ENCODE data around the gene FBXW8. TPM values are rescaled to one million over a fixed set of nuclear protein-coding genes. Genes with fewer than 3 reads are reported as not detected.

The FBXW8 gene
- total RNA-seq, 1 donor from 2014 or later = 40.0 TPM

DNA sequence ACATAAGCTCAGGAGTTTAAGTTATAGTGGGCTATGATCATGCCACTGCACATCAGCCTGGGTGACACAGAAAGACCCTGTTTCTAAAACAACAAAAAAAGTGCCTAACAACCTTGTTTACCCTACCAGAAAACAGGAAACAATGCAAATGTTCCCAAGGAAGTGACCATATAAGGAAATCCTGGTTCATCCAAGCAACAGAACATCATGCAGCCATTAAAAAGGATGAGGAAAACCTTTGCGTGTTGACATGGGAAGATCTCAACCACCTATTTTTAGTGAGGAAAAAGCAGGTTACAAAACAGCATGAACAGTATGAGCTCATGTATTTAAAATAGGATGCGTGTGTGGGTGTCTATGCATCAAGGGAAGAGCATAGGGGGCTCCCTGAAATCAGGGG, 43.2 kb upstream of the FBXW8 start:
- no peak for DNase-seq (ENCODE audit: low spot score in 2 of 2, unreplicated experiment in 2 of 2)
- no peak overlapping the region for H3K27ac Mint-ChIP-seq
- H3K36me3 Mint-ChIP-seq = no peaks in the 10 kb centered on the region
- H3K4me1 Mint-ChIP-seq = peaks cover 9% of the 10 kb centered on the region
- no peak overlapping the region for H3K4me3 Mint-ChIP-seq
- peaks cover 6% of the 10 kb centered on the region for H3K27me3 Mint-ChIP-seq (ENCODE audit: low read depth)
- TF ChIP-seq, protein P1, sequence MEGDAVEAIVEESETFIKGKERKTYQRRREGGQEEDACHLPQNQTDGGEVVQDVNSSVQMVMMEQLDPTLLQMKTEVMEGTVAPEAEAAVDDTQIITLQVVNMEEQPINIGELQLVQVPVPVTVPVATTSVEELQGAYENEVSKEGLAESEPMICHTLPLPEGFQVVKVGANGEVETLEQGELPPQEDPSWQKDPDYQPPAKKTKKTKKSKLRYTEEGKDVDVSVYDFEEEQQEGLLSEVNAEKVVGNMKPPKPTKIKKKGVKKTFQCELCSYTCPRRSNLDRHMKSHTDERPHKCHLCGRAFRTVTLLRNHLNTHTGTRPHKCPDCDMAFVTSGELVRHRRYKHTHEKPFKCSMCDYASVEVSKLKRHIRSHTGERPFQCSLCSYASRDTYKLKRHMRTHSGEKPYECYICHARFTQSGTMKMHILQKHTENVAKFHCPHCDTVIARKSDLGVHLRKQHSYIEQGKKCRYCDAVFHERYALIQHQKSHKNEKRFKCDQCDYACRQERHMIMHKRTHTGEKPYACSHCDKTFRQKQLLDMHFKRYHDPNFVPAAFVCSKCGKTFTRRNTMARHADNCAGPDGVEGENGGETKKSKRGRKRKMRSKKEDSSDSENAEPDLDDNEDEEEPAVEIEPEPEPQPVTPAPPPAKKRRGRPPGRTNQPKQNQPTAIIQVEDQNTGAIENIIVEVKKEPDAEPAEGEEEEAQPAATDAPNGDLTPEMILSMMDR (IDR thresholded peaks at IDR 0.05; ENCODE audit: unreplicated experiment) = no peak
- no peaks in the 10 kb centered on the region for H3K9me3 Mint-ChIP-seq

DNA sequence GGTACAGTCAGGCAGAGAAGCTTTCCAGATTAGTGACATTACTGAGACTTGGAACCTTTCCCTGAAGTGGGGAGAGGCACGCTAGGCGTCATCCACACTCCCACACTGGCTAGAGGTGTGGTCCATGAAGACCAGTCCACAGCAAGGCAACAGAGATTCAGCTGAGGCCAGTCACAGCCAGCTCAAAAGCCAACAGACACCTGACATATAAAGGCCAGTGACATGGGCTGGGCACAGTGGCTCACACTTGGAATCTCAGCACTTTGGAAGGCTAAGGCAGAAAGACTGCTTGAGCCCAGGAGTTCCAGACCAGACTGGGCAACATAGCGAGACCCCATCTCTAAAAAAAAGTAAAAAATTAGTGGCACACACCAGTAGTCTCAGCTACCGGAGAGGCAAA, 40.4 kb upstream of the FBXW8 start:
- no peak overlapping the region for H3K4me3 Mint-ChIP-seq
- H3K4me1 Mint-ChIP-seq = no peaks in the 10 kb centered on the region
- peaks cover 24% of the 10 kb centered on the region for H3K27me3 Mint-ChIP-seq (ENCODE audit: low read depth)
- TF ChIP-seq, protein P1 (IDR thresholded peaks at IDR 0.05; ENCODE audit: unreplicated experiment) = no peak
- H3K9me3 Mint-ChIP-seq = peaks cover 4% of the 10 kb centered on the region
- H3K36me3 Mint-ChIP-seq = peaks cover 5% of the 10 kb centered on the region
- no peak for DNase-seq (ENCODE audit: low spot score in 2 of 2, unreplicated experiment in 2 of 2)
- no peak overlapping the region for H3K27ac Mint-ChIP-seq

DNA sequence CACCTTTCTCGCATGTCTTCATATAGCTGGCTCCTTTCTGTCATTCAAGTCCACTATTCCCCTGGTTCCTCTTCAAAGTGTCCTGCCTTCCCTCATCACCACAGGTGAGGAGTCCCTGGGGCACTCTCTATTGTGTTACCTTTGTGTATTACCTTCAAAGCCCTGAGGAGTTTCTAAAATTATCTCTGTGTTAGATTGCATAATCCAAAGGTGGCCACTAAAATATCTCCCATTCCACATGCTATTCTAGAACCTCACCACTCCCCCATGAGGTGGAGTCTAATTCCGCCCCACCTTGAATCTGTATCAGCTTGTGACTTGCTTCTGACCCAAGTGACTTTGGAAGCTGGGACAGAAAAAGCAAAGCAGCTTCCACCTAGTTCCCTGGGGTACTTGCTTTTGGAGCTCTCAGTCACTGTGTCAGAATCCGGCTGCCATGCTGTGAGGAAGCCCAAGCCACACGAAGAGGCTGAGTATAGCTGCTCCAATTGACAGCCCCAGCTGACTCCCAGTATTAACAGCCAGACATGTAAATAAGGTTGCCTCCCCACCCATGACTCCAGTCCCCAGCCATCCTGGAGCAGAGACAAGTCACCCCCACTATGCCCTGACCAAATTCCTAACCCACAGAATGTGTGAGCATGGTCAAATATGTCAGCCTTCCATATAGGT, 36.3 kb upstream of the FBXW8 start:
- peaks cover 5% of the 10 kb centered on the region for H3K36me3 Mint-ChIP-seq
- H3K4me1 Mint-ChIP-seq = peaks cover 23% of the 10 kb centered on the region
- no peak for DNase-seq (ENCODE audit: low spot score in 2 of 2, unreplicated experiment in 2 of 2)
- peaks cover 4% of the 10 kb centered on the region for H3K9me3 Mint-ChIP-seq
- no peak overlapping the region for H3K4me3 Mint-ChIP-seq
- TF ChIP-seq, protein P1 (IDR thresholded peaks at IDR 0.05; ENCODE audit: unreplicated experiment) = no peak
- no peak overlapping the region for H3K27ac Mint-ChIP-seq
- peaks cover 60% of the 10 kb centered on the region for H3K27me3 Mint-ChIP-seq (ENCODE audit: low read depth)

DNA sequence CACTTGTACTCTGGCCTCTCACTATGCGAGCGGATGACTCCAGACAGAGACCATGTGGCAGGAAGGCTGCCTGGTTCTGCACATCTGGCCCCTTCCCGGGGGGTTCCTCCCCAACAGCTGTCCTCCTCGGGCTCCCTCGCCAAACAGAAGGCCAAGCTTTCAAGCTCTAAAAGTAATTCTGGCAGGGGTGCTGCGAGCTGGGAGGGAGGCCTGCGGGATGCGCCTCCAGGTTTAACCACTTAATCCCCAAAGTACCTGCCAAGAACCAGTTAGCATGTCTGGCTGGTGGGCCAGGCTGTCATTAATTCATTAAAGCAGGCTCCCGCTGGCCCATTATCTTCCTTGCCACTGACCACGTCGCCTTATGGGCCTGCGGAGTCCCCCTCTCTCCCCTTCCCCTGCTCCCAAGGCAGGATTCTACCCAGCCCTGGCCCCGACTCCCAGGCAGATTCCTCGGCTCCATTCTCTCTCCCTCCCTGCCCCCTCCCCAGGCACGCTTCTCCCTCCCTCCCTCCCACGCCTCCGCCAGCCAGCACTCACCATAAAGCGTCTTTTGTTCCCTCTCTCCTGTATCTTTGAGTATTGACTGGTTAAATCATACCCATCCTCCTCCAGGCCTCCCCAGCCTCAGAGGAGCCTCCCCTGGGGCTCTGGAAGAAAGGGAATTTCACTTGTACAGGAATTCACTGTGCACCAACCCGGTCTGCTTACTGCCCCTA, 34.4 kb upstream of the FBXW8 start:
- Mint-ChIP-seq H3K36me3 (peaks cover 5% of the 10 kb centered on the region), H3K9me3 (peaks cover 4% of the 10 kb centered on the region), H3K4me1 (peaks cover 33% of the 10 kb centered on the region), H3K27me3 (ENCODE audit: low read depth) (peaks cover 69% of the 10 kb centered on the region), H3K4me3 (peak overlapping the region; percentile 39), H3K27ac (peak overlapping the region; percentile 81)
- no peak for DNase-seq (ENCODE audit: low spot score in 2 of 2, unreplicated experiment in 2 of 2)
- TF ChIP-seq, protein P1 (IDR thresholded peaks at IDR 0.05; ENCODE audit: unreplicated experiment) = no peak

DNA sequence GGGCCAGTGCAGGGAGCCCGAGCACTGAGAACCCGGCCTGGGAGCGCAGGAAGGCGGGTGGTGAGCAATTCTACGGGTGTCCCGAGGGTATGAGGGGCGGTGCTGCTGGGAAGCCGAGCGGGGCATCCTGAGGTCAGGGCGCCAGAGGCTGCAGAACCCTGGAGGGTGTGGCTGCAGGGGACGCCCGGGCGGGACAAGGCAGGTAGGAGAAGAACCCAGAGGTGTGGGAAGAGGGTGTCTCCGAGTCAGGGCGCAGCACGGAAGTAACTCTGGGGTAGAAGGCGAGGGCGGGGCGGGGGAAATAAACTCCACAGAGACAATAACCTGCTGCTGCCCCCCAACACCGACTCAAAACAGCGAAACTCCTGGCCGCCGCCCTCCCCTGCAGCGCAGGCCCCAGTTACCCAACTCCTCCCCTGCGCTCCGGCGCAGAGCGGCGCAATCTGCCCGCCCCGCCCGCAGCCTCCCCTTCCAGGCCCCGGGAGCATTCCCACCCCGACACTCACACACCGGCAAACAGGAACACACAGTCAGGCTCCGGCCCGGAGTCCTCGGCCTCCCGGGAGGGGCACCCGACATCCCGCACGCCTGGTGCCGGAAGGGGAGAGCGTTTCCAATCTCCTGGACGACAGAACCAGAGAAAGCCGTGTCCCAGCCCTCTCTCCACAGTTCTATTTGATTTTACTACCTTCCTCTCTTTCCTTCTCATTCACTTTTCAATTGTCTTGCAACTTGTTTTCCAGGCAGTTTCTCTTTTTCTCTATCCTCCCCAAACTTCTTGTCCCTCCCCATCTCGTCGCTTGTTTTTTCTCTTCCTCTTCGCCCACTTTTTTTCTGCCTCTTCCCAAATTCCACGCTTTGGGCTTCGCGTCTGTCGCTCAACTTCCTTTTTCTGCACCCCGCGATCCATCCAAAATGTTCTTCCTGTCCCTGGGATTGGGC, 31.9 kb upstream of the FBXW8 start:
- TF ChIP-seq, protein P1 (IDR thresholded peaks at IDR 0.05; ENCODE audit: unreplicated experiment) = no peak
- DNase-seq (ENCODE audit: low spot score in 2 of 2, unreplicated experiment in 2 of 2) = peak in 1 of 2 experiments; percentile 61
- H3K27me3 Mint-ChIP-seq (ENCODE audit: low read depth) = peaks cover 84% of the 10 kb centered on the region

More for the DNA sequence above, 31.9 kb upstream of the FBXW8 start:
- Mint-ChIP-seq H3K4me3 (peak overlapping the region; percentile 82), H3K27ac (peak overlapping the region; percentile 27), H3K36me3 (peaks cover 5% of the 10 kb centered on the region), H3K4me1 (peaks cover 41% of the 10 kb centered on the region), H3K9me3 (peaks cover 4% of the 10 kb centered on the region)
